HepG2 (cell line): Measurements from ENCODE around the gene B4GALT1. TPM values are rescaled to one million over a fixed set of nuclear protein-coding genes. Genes with fewer than 3 reads are reported as not detected.

ENCODE experiments used
- ARID5B ChIP-seq: IDR thresholded peaks from 2 replicates; pipeline ENCODE4 v1.4.0; 2020; ENCODE audit warnings: mild to moderate bottlenecking, missing genetic modification reagents
- BATF2 ChIP-seq: sonication (generic); formaldehyde crosslinking; IDR thresholded peaks from 2 replicates; pipeline ENCODE4 v1.8.0; 2022; ENCODE audit warnings: mild to moderate bottlenecking, missing genetic modification reagents, moderate library complexity
- CBX1 ChIP-seq: IDR thresholded peaks from one replicate; pipeline ENCODE4 v1.6.1; 2016; ENCODE audit warnings: antibody characterized with exemption, low read depth
- ETV5 ChIP-seq: IDR thresholded peaks from 2 replicates; pipeline ENCODE4 v1.6.1; 2018; ENCODE audit warnings: missing biosample characterization, missing genetic modification reagents, inconsistent platforms, borderline replicate concordance
- FOXA1 ChIP-seq, 2 experiments: fragments of 450-650 bp in 1 of 2; sonication (generic) in 1 of 2; formaldehyde crosslinking in 1 of 2; IDR thresholded peaks; 2 replicates each; pipeline versions ENCODE4 v1.4.0 to v1.6.1; 2016 to 2020; ENCODE audit warnings: missing genetic modification reagents in 1 of 2
- FOXP4 ChIP-seq: sonication (generic); formaldehyde crosslinking; IDR thresholded peaks from 2 replicates; pipeline ENCODE4 v1.4.0; 2020; ENCODE audit warnings: missing genetic modification reagents
- MZF1 ChIP-seq: sonication (generic); formaldehyde crosslinking; IDR thresholded peaks from 2 replicates; pipeline ENCODE4 v1.8.1; 2023; ENCODE audit warnings: mild to moderate bottlenecking, missing genetic modification reagents, borderline replicate concordance
- RBM22 ChIP-seq: fragments of 200-400 bp; formaldehyde crosslinking; optimal IDR thresholded peaks from 2 replicates; pipeline ENCODE3; 2017; ENCODE audit warnings: mild to moderate bottlenecking, low read length, moderate library complexity
- ZNF503 ChIP-seq: sonication (generic); formaldehyde crosslinking; IDR thresholded peaks from 2 replicates; pipeline ENCODE4 v1.4.0; 2020; ENCODE audit warnings: missing genetic modification reagents
- ZNF549 ChIP-seq: sonication (generic); formaldehyde crosslinking; IDR thresholded peaks from 2 replicates; pipeline ENCODE4 v1.5.0; 2020; ENCODE audit warnings: missing genetic modification reagents
- ZNF562 ChIP-seq: sonication (generic); formaldehyde crosslinking; IDR thresholded peaks from 2 replicates; pipeline ENCODE4 v1.8.0; 2022; ENCODE audit warnings: missing genetic modification reagents, borderline replicate concordance
- ZNF569 ChIP-seq: sonication (generic); formaldehyde crosslinking; IDR thresholded peaks from 2 replicates; pipeline ENCODE4 v1.5.0; 2020; ENCODE audit warnings: mild to moderate bottlenecking, missing genetic modification reagents, moderate library complexity, borderline replicate concordance
- ZNF589 ChIP-seq: sonication (generic); formaldehyde crosslinking; conservative IDR thresholded peaks from 2 replicates; pipeline ENCODE4 v1.8.0; 2022; ENCODE audit warnings: mild to moderate bottlenecking, moderate library complexity, missing genetic modification reagents
- ZNF646 ChIP-seq: sonication (generic); formaldehyde crosslinking; IDR thresholded peaks from 2 replicates; pipeline ENCODE4 v1.9.0; 2021; ENCODE audit warnings: mild to moderate bottlenecking, missing genetic modification reagents
- polyA plus RNA-seq, 8 experiments: library from polyadenylated mRNA; depleted of rRNA in 3 of 8; stranded (reverse) in 7 of 8; unstranded in 1 of 8; fragments of >200 nt; fragmentation: Illumina TruSeq in 4 of 8; extraction: Trizol in 4 of 8; gene quantifications; 2 replicates each; pipeline versions ENCODE4 v1.2.1 to v1.2.3, GENCODE V29; 2011 to 2016; ENCODE audit warnings: low read depth in 4 of 8, missing spikeins in 1 of 8, mixed read lengths in 1 of 8; ENCODE audit not compliant: insufficient read depth in 1 of 8
- total RNA-seq, 5 experiments: library from RNA; depleted of rRNA; stranded (reverse); fragments of >200 nt; fragmentation: Illumina TruSeq; extraction: Trizol; gene quantifications; 2 replicates each; pipeline ENCODE4 v1.2.3, GENCODE V29; 2016; ENCODE audit warnings: low read depth in 1 of 5

The B4GALT1 gene
- total and polyA plus RNA-seq, 2 of the 13 experiments (the other 11 are each of a cell fraction or from before 2014, with no cell fraction given): 15.7 to 33.5 TPM

GRCh38 chr9:33161589-33162132 lies 5.5 kb downstream of the B4GALT1 start (continued):
- TF ChIP-seq ZNF503 (CRISPR knock-in tag): 0 out of 2 replicates have a peak, but pooled peaks have one; percentile 19
- TF ChIP-seq ZNF589 (CRISPR knock-in tag): no peak
- 0 out of 2 replicates have a peak, but pooled peaks have one; percentile 22 for TF ChIP-seq FOXP4 (CRISPR knock-in tag)
- TF ChIP-seq MZF1: no peak
- no peak for TF ChIP-seq ZNF562
- TF ChIP-seq RBM22: no peak
- no peak for TF ChIP-seq ZNF646
- no peak for TF ChIP-seq FOXA1 (IDR thresholded peaks at IDR 0.05)
- peak; percentile 20; the same call in 1 of the 2 replicates for TF ChIP-seq FOXA1 (CRISPR knock-in tag; IDR thresholded peaks at IDR 0.05)
- no peak for TF ChIP-seq ETV5 (CRISPR knock-in tag)
- TF ChIP-seq ZNF569: no peak
- no peak for TF ChIP-seq CBX1
- no peak for TF ChIP-seq ZNF549 (CRISPR knock-in tag)
- TF ChIP-seq BATF2 (CRISPR knock-in tag): no peak
- TF ChIP-seq ARID5B: peak; percentile 43
